HCT116 (cell line): ENCODE data around the gene HMCN2. TPM values are rescaled to one million over a fixed set of nuclear protein-coding genes. Genes with fewer than 3 reads are reported as not detected.

ENCODE experiments used
- ATAC-seq: fragments of 200-7000 bp; cut with Tn5 transposase; 2 replicates; pipeline ENCODE4 v1.9.1; 2020; ENCODE audit warnings: mild to moderate bottlenecking, moderate library complexity
- BruUV-seq: library from RNA; stranded (reverse); fragments of 400-500 nt; replicated peaks from 2 replicates; lab custom pipeline; 2021; lab: Mats Ljungman, UMichigan
- CTCF ChIA-PET: fragments of 300-600 bp; sonication (Branson Sonifier 250); formaldehyde crosslinking; loops from one replicate; lab custom pipeline; 2021; ENCODE audit warnings: antibody characterized with exemption; lab: Charles Lee
- POLR2A ChIA-PET: fragments of 300-600, 350-600 bp; sonication (Branson Sonifier 250); formaldehyde crosslinking; loops from one replicate; lab custom pipeline; 2021; ENCODE audit warnings: antibody characterized with exemption; lab: Charles Lee
- RAD21 ChIA-PET, 2 experiments: fragments of 300-600 bp; sonication (Branson Sonifier 250); formaldehyde crosslinking; loops; one replicate each; lab custom pipeline; 2023; ENCODE audit warnings: low total read pairs in 2 of 2; ENCODE audit not compliant: uncharacterized antibody in 2 of 2, unreplicated experiment in 2 of 2, low non-redundant PET in 1 of 2; lab: Charles Lee
- DNase-seq: peaks from one replicate; pipeline ENCODE4 v3.0.0-alpha.2; 2010; ENCODE audit warnings: low read depth, low spot score
- H2AFZ ChIP-seq: fragments of 200-600 bp; shearing (Covaris generic), sonication (generic); 2 replicates; pipeline ENCODE4 v1.6.1; 2017; ENCODE audit warnings: low read depth, mixed run types, mixed read lengths, antibody characterized with exemption, low read length; ENCODE audit not compliant: poor library complexity, severe bottlenecking
- H3K27ac ChIP-seq: 2 replicates; pipeline ENCODE4 v1.5.1; 2012; ENCODE audit warnings: low read depth, low read length
- H3K27me3 ChIP-seq: fragments of 200-600 bp; sonication (generic); 2 replicates; pipeline ENCODE4 v1.6.1; 2016; ENCODE audit warnings: mixed run types, low read length, mixed read lengths; ENCODE audit not compliant: insufficient read depth
- H3K36me3 ChIP-seq, 2 experiments: fragments of 200-500 bp in 1 of 2; fragments of 200-600 bp in 1 of 2; sonication (Bioruptor generic) in 1 of 2; sonication (generic) in 1 of 2; 2 replicates each; pipeline versions ENCODE4 v1.5.1 to v1.6.1; 2014 to 2016; ENCODE audit warnings: low read length in 2 of 2, inconsistent platforms in 1 of 2, mixed read lengths in 1 of 2, mixed run types in 1 of 2; ENCODE audit not compliant: insufficient read depth in 2 of 2, control insufficient read depth in 1 of 2
- H3K4me1 ChIP-seq, 2 experiments: fragments of 200-600 bp in 1 of 2; sonication (generic) in 1 of 2; 2 replicates each; pipeline versions ENCODE4 v1.5.1 to v1.6.1; 2012 to 2017; ENCODE audit warnings: low read length in 2 of 2, inconsistent platforms in 1 of 2, mild to moderate bottlenecking in 1 of 2, mixed read lengths in 1 of 2, mixed run types in 1 of 2, moderate library complexity in 1 of 2; ENCODE audit not compliant: insufficient read depth in 2 of 2, control insufficient read depth in 1 of 2
- H3K4me2 ChIP-seq: fragments of 200-600 bp; sonication (generic); 2 replicates; pipeline ENCODE4 v1.6.1; 2017; ENCODE audit warnings: mixed run types, low read length, mixed read lengths
- H3K4me3 ChIP-seq, 2 experiments: fragments of 200-600 bp in 1 of 2; sonication (generic) in 1 of 2; replicated peaks in 1 of 2; 2 replicates each; pipeline ENCODE4 v1.5.1; 2011 to 2016; ENCODE audit warnings: low read length in 2 of 2, control low read depth in 1 of 2, low read depth in 1 of 2, mild to moderate bottlenecking in 1 of 2, mixed read lengths in 1 of 2, mixed run types in 1 of 2
- H3K79me2 ChIP-seq: fragments of 200-600 bp; sonication (generic); 2 replicates; pipeline ENCODE4 v1.6.1; 2017; ENCODE audit warnings: mild to moderate bottlenecking, mixed run types, low read length, moderate library complexity, mixed read lengths; ENCODE audit not compliant: insufficient read depth
- H3K9ac ChIP-seq: fragments of 200-600 bp; sonication (generic); 2 replicates; pipeline ENCODE4 v1.6.1; 2016; ENCODE audit warnings: low read length, mixed read lengths
- H3K9me2 ChIP-seq: fragments of 200-600 bp; sonication (generic), shearing (Covaris generic); 2 replicates; pipeline ENCODE4 v1.6.1; 2017; ENCODE audit warnings: mixed run types, mild to moderate bottlenecking, moderate library complexity; ENCODE audit not compliant: insufficient read depth
- H3K9me3 ChIP-seq, 2 experiments: fragments of 200-500 bp in 1 of 2; fragments of 200-600 bp in 1 of 2; sonication (Bioruptor generic) in 1 of 2; sonication (generic) in 1 of 2; 2 replicates each; pipeline ENCODE4 v1.6.1; 2014 to 2017; ENCODE audit warnings: low read length in 2 of 2, mixed read lengths in 2 of 2, inconsistent platforms in 1 of 2, low read depth in 1 of 2, mild to moderate bottlenecking in 1 of 2, mixed run types in 1 of 2, moderate library complexity in 1 of 2; ENCODE audit not compliant: control insufficient read depth in 1 of 2, insufficient read depth in 1 of 2
- H4K20me1 ChIP-seq: fragments of 200-600 bp; sonication (generic), shearing (Covaris generic); 2 replicates; pipeline ENCODE4 v1.6.1; 2017; ENCODE audit warnings: mixed run types, mild to moderate bottlenecking, moderate library complexity; ENCODE audit not compliant: insufficient read depth
- CBX3 ChIP-seq: IDR thresholded peaks from 2 replicates; pipeline ENCODE4 v1.6.1; 2012; ENCODE audit warnings: low read depth
- CEBPB ChIP-seq: IDR thresholded peaks from 2 replicates; pipeline ENCODE4 v1.6.1; 2012; ENCODE audit warnings: low read depth
- EGR1 ChIP-seq: IDR thresholded peaks from 2 replicates; pipeline ENCODE4 v1.6.1; 2012; ENCODE audit warnings: low read depth
- EZH2phosphoT487 ChIP-seq: fragments of 200-600 bp; IDR thresholded peaks from 2 replicates; pipeline ENCODE4 v1.6.1; 2018; ENCODE audit warnings: antibody characterized with exemption, borderline replicate concordance
- FOSL1 ChIP-seq: IDR thresholded peaks from 2 replicates; pipeline ENCODE4 v1.6.1; 2012; ENCODE audit warnings: low read depth
- JUND ChIP-seq: IDR thresholded peaks from 2 replicates; pipeline ENCODE4 v1.6.1; 2012
- POLR2A ChIP-seq: IDR thresholded peaks from 2 replicates; pipeline ENCODE4 v1.7.0; 2011; ENCODE audit warnings: borderline replicate concordance; ENCODE audit not compliant: insufficient read depth, insufficient read length; ENCODE audit errors: extremely low read depth
- POLR2AphosphoS5 ChIP-seq: IDR thresholded peaks from 2 replicates; pipeline ENCODE4 v1.6.1; 2011; ENCODE audit warnings: mild to moderate bottlenecking, low read depth, low read length, moderate library complexity
- RAD21 ChIP-seq: IDR thresholded peaks from 2 replicates; pipeline ENCODE4 v1.6.1; 2012; ENCODE audit warnings: low read depth, mild to moderate bottlenecking
- SIN3A ChIP-seq: IDR thresholded peaks from 2 replicates; pipeline ENCODE4 v1.6.1; 2012; ENCODE audit warnings: low read depth
- SP1 ChIP-seq: IDR thresholded peaks from 2 replicates; pipeline ENCODE4 v1.6.1; 2012; ENCODE audit warnings: low read depth
- SRF ChIP-seq: IDR thresholded peaks from 2 replicates; pipeline ENCODE4 v1.6.1; 2012; ENCODE audit warnings: low read depth
- TCF7L2 ChIP-seq: IDR thresholded peaks from 2 replicates; pipeline ENCODE4 v1.7.0; 2011; ENCODE audit warnings: borderline replicate concordance, inconsistent platforms; ENCODE audit not compliant: insufficient read depth, insufficient read length; ENCODE audit errors: extremely low read depth
- YY1 ChIP-seq: IDR thresholded peaks from 2 replicates; pipeline ENCODE4 v1.6.1; 2011; ENCODE audit warnings: low read length, low read depth, moderate library complexity, mild to moderate bottlenecking; ENCODE audit not compliant: insufficient replicate concordance; ENCODE audit errors: extremely low read depth
- ZFX ChIP-seq: fragments of 450-650 bp; IDR thresholded peaks from 2 replicates; pipeline ENCODE4 v1.6.1; 2017
- ZNF274 ChIP-seq: fragments of 200-500 bp; sonication (Bioruptor generic); IDR thresholded peaks from 2 replicates; pipeline ENCODE4 v1.6.1; 2014; ENCODE audit warnings: mild to moderate bottlenecking, low read depth, low read length, inconsistent platforms
- intact Hi-C: fragments of 100-400 bp; cut with micrococcal nuclease; formaldehyde crosslinking; loops from 2 replicates; pipeline ENCODE4 v1.10.0; 2022
- total RNA-seq: library from RNA; stranded (reverse); gene quantifications from one replicate; pipeline ENCODE4 v1.2.1, GENCODE V29; 2021; ENCODE audit not compliant: unreplicated experiment
- TF ChIP-seq, protein P1 (sequence below): IDR thresholded peaks from 2 replicates; pipeline ENCODE4 v1.6.1; 2012
- TF ChIP-seq, protein P2 (sequence below): IDR thresholded peaks from 2 replicates; pipeline ENCODE4 v1.6.1; 2012; ENCODE audit warnings: low read depth
- TF ChIP-seq, protein P3 (sequence below), 3 experiments: fragments of 200-600 bp in 1 of 3; sonication (generic) in 1 of 3; IDR thresholded peaks in 2 of 3; conservative IDR thresholded peaks in 1 of 3; 2 replicates each; pipeline ENCODE4 v1.5.1; 2012 to 2017; ENCODE audit warnings: low read depth in 2 of 3, low read length in 2 of 3, antibody characterized with exemption in 1 of 3, borderline replicate concordance in 1 of 3, control low read depth in 1 of 3, mild to moderate bottlenecking in 1 of 3, mixed read lengths in 1 of 3, mixed run types in 1 of 3, moderate library complexity in 1 of 3; ENCODE audit not compliant: insufficient read depth in 1 of 3
- TF ChIP-seq, protein P4 (sequence below): IDR thresholded peaks from 2 replicates; pipeline ENCODE4 v1.6.1; 2012

HMCN2 gene
- total RNA-seq, 1 experiment from 2014 or later: 0.22 TPM

DNA sequence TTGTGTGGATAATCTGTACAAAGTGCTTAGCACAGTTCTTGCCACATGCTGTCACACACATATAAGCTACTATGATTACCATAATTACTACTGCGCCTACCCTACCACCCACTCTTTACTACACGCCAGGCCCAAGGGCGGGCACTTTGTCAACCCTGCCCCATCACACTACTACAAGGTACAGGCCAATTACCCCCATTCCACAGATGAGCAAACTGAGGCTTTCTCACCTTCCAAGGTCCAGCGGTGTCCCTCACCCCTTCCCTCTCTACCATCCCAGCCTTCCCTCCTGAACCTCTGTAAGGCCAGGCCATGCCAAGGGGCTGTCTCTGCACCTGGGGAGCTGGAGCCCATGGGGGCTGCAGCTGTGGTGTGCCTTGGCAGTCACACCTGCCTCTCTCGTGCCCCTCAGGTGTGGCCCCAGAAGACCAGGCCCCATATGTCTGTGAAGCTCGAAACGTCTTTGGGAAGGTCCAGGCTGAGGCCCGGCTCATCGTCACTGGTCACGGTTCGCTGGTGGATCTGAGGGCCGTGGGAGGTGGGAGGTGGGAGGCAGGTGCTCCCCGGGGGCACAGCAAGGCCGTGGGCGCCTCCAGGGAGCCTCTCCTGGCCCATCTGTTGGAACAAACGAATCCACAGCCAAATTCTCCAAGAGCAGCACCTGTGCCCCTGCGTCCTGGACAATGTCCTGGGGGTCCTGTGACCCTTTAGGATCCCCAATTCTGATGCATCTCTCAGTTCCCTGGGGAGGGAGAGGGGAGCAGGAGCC, 54.6 kb downstream of the HMCN2 start:
- Histone ChIP-seq H3K9ac (no peak overlapping the region), H3K27ac (no peak overlapping the region), H3K4me3 (no peak overlapping the region), H3K9me3 (no peaks in the 10 kb centered on the region), H3K27me3 (peaks cover 12% of the 10 kb centered on the region; the same call in 1 of the 2 replicates), H3K4me2 (peak overlapping the region; percentile 51), H3K79me2 (no peaks in the 10 kb centered on the region), H3K36me3 (no peaks in the 10 kb centered on the region), H2AFZ (no peak overlapping the region), H4K20me1 (no peaks in the 10 kb centered on the region), H3K4me1 (peaks cover 0 to 9% of the 10 kb centered on the region in 2 experiments; a peak in 2 of 4 replicates), H3K9me2 (no peaks in the 10 kb centered on the region)
- RAD21 ChIA-PET: no interaction called here
- DNase-seq (no peak), ATAC-seq (no peak)
- CTCF ChIA-PET: no interaction called here
- intact Hi-C loops: no loop called here
- no TSS peak for BruUV-seq
- POLR2A ChIA-PET: no interaction called here
- no peak for TF ChIP-seq YY1
- TF ChIP-seq SIN3A: no peak
- TF ChIP-seq CBX3: no peak
- no peak for TF ChIP-seq SRF
- TF ChIP-seq, protein P1, sequence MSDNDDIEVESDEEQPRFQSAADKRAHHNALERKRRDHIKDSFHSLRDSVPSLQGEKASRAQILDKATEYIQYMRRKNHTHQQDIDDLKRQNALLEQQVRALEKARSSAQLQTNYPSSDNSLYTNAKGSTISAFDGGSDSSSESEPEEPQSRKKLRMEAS: no peak
- no peak for TF ChIP-seq SP1
- no peak for TF ChIP-seq ZNF274
- no peak for TF ChIP-seq FOSL1
- no peak for TF ChIP-seq TCF7L2
- TF ChIP-seq, protein P2, sequence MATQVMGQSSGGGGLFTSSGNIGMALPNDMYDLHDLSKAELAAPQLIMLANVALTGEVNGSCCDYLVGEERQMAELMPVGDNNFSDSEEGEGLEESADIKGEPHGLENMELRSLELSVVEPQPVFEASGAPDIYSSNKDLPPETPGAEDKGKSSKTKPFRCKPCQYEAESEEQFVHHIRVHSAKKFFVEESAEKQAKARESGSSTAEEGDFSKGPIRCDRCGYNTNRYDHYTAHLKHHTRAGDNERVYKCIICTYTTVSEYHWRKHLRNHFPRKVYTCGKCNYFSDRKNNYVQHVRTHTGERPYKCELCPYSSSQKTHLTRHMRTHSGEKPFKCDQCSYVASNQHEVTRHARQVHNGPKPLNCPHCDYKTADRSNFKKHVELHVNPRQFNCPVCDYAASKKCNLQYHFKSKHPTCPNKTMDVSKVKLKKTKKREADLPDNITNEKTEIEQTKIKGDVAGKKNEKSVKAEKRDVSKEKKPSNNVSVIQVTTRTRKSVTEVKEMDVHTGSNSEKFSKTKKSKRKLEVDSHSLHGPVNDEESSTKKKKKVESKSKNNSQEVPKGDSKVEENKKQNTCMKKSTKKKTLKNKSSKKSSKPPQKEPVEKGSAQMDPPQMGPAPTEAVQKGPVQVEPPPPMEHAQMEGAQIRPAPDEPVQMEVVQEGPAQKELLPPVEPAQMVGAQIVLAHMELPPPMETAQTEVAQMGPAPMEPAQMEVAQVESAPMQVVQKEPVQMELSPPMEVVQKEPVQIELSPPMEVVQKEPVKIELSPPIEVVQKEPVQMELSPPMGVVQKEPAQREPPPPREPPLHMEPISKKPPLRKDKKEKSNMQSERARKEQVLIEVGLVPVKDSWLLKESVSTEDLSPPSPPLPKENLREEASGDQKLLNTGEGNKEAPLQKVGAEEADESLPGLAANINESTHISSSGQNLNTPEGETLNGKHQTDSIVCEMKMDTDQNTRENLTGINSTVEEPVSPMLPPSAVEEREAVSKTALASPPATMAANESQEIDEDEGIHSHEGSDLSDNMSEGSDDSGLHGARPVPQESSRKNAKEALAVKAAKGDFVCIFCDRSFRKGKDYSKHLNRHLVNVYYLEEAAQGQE: no peak
- TF ChIP-seq RAD21: no peak
- no peak for TF ChIP-seq EGR1
- TF ChIP-seq ZFX: no peak
- no peak for TF ChIP-seq CEBPB
- TF ChIP-seq, protein P3, sequence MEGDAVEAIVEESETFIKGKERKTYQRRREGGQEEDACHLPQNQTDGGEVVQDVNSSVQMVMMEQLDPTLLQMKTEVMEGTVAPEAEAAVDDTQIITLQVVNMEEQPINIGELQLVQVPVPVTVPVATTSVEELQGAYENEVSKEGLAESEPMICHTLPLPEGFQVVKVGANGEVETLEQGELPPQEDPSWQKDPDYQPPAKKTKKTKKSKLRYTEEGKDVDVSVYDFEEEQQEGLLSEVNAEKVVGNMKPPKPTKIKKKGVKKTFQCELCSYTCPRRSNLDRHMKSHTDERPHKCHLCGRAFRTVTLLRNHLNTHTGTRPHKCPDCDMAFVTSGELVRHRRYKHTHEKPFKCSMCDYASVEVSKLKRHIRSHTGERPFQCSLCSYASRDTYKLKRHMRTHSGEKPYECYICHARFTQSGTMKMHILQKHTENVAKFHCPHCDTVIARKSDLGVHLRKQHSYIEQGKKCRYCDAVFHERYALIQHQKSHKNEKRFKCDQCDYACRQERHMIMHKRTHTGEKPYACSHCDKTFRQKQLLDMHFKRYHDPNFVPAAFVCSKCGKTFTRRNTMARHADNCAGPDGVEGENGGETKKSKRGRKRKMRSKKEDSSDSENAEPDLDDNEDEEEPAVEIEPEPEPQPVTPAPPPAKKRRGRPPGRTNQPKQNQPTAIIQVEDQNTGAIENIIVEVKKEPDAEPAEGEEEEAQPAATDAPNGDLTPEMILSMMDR (IDR thresholded peaks at IDR 0.05 in 2 of 3, conservative IDR thresholded peaks at IDR 0.05 in 1 of 3; ENCODE audit: borderline replicate concordance in 1 of 3, insufficient read depth in 1 of 3, low read depth in 2 of 3, low read length in 2 of 3): no peak
- TF ChIP-seq, protein P4, sequence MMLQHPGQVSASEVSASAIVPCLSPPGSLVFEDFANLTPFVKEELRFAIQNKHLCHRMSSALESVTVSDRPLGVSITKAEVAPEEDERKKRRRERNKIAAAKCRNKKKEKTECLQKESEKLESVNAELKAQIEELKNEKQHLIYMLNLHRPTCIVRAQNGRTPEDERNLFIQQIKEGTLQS: no peak
- no peak for TF ChIP-seq POLR2A
- no peak for TF ChIP-seq POLR2AphosphoS5
- TF ChIP-seq JUND: no peak
- TF ChIP-seq EZH2phosphoT487: no peak
